Stimulated activated CD4-positive, alpha-beta T cell treated with anti-CD3 and anti-CD28 coated beads, TNF-alpha, amount 100 ng/mL, for 48 hours (primary cell): ENCODE results near the gene ULK1.
"Not testable (repeated sequence)": the region's sequence is repeated elsewhere in the genome, so short reads cannot be mapped to it uniquely, and the experiment has no call there.

ENCODE experiments used
- DNase-seq, 3 donors: peaks; one replicate each; pipeline ENCODE4 v3.0.0-alpha.2; 2020; ENCODE audit warnings: low read depth in 3 of 3

Gene ULK1

DNA sequence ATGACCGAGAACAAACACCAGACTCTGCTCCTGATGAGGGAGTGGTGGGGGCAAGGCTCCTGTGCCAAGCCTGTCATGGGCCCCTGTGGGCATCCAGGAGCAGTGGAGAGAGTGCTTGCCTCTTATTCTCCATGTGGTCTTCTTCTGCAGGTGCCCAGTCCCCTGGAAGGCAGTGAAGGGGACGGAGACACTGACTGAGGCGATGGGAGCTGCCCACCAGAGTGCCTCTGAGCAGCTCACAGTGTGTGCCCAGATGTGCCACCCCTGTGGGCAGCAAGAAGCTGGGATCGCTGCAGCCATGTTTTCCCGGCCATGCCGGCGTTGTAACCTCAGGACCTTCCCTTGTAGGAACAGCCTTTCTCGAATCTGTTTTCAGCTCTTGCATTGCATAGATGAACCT, 49.0 kb downstream of the ULK1 start:
- DNase-seq, result no peak

DNA sequence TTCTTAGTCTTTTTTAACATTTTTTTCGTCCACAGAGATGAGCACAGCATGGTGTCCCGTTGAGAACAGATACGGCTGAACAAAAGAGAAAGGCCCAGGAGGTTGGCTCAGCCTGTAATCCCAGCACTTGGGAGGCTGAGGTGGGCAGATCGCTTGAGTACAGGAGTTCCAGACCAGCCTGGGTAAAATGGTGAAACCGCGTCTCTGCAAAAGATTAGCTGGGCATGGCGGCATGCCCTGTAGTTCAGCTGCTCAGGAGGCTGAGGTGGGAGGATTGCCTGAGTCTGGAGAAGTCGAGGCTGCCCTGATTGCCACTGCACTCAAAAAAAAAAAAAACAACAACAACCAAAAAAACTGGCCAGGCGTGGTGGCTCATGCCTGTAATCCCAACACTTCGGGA, 49.5 kb downstream of the ULK1 start:
- DNase-seq, result no peak

DNA sequence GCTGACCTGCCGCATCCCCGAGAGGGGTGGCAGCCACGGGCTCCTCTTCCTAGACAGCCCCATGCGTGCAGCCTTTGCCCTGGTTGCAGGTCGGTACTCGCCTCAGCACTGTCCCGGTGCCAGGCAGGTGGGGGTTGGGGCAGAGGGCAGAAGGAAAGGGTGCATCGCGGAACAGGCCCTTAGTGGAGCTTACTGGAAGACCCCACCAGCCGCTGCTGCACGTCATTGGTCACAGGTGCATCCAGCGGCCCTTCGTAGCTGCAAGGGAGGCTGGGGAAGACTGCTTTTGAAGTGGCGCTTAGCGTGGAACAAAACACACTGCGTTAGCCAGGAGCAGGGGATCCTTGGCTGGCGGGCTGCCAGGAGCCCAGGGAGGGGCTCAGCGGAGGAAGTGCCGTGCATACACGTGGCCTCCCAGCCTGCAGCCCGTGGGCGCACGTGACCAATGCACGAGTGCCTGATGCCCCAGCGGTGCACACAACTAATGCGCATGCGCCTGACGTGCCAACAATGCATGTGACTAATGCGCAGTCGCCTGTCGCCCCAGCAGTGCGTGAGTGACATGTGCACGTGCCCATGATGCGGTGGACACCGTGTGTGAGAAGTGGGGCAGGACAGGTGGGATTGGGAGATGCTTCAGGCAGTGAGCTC, 50.3 kb downstream of the ULK1 start:
- DNase-seq, result no peak

DNA sequence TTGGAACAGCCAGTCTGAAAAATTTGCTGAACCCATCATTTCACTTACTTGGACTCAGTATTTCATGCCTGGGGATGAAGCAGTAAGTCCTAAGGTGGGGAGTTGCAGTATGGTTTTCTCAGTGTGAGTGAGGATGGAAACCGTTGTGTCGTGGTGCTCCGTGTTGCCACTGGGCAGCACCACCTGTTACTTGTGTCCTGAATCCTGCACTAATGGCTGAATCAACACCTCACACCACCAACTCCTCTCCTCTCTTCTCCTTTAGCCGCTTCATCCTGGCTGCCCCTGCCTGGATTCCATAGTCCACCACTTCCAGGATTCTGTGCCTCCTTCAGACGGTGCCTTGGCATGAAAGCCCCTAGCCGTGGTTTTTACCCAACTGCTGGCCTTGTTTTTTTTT, 52.3 kb downstream of the ULK1 start:
- no peak for DNase-seq

DNA sequence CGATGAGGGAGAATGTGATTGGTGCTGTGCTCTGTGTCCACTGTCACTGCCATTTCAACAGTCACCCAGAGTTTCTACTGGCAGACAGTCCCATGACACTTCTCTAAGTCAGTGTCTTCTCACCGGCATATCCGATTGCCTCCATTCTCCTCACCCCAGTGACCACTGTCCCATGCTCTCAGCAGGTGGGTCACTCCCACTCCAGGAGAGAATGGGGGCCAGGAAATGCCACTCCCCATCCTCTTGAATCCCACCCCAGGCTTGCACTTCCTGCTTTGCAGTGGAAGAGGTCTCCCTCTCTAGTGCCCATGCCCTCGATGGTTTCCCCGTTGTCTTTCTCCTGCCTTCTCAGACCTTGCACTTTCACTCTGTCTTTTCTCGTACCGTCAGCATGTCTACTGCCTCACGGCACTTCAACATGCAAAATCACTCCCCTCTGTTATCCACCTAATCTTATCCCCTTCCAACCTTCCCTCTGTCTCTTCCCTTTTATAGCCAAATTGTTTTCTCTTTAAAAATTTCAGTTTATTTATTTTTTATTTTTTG, 53.1 kb downstream of the ULK1 start:
- no peak for DNase-seq

DNA sequence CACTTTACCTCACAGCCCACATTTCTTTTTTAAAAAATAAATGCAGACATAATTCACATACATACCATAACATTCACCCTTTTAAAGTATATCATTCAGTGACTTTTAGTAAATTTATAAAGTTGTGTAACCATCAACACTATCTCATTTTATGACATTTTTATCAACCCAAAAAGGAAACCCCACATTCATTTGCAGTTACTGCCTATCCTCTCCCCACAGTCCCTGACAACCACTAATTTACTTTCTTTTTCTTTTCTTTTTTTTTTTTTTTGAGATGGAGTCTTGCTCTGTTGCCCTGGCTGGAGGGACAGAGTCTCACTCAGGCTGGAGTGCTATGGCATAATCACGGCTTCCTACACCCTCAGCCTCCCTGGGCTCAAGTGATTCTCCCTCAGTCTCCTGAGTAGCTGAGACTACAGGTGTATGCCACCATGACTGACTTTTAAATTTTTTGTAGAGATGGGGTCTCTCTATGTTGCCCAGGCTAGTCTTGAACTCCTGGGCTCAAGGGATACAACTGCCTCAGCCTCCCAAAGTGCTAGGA, 53.8 kb downstream of the ULK1 start:
- no peak for DNase-seq

DNA sequence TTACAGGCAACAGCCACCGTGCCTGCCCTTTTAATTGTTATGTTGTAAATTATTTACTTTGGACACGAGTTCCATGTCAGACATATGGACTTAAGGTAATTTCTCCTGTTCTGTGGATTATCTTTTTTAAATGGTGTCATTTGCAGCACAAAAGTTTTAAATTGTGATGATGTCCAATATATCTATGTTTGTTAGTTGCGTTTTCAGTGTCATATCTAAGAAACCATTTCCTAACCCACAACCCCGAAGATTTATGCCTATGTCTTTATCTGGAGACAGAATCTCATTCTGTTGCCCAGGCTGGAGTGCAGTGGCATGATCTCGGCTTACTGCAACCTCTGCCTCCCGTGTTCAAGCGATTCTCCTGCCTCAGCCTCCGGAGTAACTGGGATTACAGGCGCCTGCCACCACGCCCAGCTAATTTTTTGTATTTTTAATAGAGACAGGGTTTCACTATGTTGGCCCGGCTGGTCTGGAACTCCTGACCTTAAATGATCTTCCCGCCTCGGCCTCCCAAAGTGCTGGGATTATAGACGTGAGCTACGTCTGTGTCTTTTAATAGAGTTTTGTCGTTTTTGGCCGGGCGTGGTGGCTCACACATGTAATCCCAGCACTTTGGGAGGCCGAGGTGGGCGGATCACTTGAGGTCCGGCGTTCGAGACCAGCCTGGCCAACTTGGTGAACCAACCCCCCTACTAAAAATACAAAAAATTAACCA, 54.5 kb downstream of the ULK1 start:
- DNase-seq, result not testable (repeated sequence)

DNA sequence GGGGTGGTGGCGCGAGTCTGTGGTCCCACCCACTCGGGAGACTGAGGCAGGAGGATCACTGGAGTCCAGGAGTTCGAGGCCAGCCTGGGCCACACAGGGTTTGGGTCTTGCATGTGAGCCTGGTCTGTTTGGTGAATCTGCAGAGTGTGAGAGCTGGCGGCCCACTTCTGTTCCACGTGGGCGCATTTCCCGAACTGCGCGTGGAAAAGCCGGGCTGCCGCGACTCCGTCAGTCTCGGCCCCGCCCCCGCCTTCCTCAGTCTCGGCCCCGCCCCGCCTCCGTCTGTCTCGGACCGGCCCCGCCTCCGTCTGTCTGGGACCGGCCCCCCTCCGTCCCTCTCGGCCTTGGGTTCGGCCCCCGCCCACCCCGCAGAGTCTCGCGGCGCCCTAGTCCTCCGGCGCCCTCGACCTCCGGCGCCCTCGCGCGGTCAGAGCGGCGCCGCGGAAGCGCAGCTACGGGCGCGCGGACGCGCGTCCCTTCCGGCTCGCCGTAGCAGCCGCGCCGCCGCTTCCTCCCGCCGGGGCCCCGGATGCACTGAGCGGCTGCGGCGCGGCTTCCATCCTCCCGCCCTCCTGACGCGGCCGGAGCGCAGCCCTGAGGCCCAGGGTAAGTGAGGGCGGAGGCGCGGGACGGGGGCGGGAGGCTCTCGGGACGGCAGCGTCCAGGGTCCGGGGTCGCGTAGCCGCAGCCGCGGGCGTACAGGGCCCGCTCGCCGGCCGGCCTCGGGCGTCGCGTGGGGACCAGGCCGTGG, 55.2 kb downstream of the ULK1 start, which contains the start of gene EP400:
EP400 (plus strand) TSS at position 512 of the 751 bp plus-strand sequence. CDS start 10,678 bp downstream, outside the sequence.
- peak; percentile 89 to 97 (median 90) for DNase-seq

DNA sequence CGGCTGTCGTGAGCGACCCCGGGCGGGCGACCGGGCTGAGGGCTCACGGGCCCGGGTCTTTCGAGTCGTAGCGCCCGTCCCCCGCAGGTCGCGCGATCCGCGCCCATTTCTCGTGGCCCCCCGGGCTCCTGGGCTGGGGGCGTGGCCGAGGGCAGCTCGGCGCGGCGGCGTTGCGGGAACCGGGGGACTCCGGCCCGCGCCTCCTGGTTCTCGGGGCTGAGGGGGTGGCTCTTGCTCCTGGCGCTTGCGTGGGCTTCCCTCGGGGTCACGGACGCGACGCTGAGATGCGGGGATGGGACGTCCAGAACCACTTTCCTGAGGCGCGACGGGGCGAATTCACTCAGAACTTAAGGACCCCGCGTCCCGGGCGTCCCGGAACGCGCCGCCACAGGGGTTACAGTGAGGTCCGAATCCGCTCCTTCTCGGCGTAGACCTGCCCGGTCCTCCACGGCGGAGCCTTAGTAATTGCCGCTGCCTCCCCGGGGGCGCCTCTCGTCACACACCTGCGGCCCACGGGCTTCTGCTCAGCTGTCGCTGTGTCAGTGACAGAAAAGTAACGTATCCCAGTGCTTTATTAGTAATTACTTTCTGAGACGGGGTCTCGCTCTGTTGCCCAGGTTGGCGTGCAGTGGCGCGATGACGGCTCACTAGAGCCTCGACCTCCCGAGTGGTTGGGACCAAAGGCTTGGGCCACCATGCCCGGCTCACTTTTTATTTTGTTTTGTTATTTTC, 55.9 kb downstream of the ULK1 start:
- peak in 2 of 3 donors; percentile 10 to 21 for DNase-seq

DNA sequence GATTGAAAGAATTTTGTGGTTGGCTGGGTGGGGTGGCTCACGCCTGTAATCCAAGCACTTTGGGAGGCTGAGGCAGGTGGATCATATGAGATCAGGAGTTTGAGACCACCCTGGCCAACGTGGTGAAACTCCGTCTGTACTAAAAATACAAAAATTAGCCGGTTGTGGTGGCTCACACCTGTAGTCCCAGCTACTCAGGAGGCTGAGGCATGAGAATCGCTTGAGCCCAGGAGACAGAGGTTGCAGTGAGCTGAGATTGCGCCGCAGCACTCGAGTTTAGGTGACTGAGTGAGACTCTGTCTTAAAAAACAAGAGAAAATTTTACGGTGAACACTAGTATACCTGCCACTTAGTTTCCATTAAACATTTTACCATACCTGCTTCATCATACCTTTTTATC, 59.4 kb downstream of the ULK1 start:
- not testable (repeated sequence) for DNase-seq

DNA sequence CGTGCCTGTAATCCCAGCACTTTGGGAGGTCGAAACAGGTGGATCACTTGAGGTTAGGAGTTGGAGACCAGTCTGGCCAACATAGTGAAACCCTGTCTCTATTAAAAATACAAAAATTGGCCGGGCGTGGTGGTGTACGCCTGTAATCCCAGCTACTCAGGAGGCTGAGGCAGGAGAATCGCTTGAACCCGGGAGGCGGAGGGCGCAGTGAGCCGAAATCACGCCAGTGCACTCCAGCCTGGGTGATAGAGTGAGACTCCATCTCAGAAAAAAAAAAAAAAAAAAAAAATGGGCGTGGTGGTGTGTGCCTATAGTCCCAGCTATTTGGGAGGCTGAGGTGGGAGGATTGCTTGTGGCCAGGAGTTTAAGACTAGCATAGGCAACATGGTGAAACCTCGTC, 60.0 kb downstream of the ULK1 start:
- not testable (repeated sequence) for DNase-seq

DNA sequence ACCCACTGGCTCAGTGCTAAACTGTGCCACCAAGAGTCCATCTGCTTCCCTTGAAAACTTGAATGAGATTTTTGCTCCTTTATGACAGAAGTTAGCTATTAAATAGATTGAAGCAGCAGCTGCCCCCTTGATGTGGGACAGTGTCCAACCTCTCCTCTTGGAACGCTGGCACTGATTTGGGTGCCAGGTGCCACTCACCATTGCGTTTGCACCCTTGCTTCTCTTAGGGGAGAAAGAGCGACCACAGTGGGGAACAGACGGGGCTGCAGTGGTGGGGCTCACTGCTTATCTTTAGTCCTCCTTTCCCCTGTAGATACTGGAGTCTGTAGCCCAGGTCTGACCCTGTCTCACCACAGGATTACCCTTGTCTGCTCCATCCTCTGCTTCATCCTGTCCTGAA, 64.7 kb downstream of the ULK1 start:
- DNase-seq, result no peak

DNA sequence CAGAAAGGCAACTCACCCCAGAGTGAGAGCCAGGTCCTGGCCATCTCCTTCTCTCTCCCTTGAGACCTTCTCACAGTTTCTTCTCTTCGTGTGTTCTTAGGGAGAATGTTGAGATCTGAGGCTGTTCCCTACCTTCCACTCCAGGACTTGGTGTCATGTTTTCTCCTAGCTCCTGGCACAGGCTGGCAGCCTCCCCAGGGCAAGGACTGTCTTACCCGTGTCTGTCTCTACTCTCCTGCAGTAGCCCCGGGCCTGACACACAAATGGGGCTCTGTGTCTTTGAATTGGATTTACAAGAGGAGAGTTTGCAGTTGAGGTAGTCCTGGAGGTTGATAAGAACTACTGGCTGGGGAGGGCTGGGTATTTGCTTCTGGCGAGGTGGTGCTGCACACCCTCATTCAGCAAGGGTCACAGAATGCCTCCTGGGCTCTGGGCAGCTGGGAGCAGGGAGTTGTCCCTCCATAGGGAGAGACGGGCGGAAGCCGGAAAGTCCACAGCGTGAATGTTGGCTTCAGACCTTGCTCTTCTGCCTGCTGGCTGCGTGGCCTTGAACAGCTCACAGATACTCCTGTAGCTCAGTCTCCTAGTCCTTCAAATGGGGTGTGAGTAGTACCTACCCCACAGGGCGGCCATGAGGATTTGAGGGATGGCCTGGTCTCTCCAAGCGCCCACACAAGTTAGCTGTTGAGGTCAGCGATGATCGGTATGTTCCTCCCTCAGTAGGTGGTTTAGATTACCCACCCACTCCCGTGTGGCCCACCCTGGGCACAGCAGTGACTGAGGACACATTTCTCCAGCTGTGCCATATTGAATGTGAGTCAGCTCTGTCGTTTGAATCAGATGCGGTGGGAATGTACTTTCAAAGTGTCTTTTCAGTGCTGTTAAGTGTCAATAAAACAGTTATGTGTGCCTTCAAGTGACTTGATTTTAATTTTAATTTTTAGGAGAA, 65.5 kb downstream of the ULK1 start:
- no peak for DNase-seq

DNA sequence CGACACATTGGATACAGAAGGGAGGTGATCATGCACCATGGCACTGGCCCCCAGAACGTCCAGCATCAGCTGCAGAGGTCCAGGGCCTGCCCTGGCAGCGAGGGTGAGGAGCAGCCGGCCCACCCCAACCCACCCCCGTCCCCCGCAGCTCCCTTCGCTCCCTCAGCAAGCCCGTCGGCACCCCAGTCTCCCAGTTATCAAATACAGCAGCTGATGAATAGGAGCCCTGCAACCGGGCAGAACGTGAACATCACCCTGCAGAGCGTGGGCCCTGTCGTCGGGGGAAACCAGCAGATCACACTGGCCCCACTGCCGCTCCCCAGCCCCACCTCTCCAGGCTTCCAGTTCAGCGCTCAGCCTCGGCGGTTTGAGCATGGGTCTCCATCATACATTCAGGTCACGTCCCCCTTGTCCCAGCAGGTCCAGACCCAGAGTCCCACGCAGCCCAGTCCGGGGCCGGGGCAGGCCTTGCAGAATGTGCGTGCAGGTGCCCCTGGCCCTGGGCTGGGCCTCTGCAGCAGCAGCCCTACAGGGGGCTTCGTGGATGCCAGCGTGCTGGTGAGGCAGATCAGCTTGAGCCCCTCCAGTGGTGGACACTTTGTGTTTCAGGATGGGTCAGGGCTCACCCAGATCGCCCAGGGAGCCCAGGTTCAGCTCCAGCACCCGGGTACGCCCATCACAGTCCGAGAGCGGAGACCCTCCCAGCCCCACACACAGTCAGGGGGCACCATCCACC, 66.3 kb downstream of the ULK1 start:
- not testable (repeated sequence) for DNase-seq

DNA sequence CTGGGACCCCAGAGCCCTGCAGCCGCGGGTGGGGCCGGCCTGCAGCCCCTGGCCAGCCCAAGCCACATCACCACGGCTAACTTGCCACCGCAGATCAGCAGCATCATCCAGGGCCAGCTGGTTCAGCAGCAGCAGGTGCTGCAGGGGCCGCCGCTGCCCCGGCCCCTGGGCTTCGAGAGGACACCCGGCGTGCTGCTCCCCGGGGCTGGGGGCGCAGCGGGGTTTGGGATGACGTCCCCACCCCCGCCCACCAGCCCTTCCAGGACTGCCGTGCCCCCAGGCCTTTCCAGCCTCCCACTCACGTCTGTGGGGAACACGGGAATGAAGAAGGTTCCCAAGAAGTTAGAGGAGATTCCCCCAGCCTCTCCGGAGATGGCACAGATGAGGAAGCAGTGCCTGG, 66.9 kb downstream of the ULK1 start:
- DNase-seq, result not testable (repeated sequence)

DNA sequence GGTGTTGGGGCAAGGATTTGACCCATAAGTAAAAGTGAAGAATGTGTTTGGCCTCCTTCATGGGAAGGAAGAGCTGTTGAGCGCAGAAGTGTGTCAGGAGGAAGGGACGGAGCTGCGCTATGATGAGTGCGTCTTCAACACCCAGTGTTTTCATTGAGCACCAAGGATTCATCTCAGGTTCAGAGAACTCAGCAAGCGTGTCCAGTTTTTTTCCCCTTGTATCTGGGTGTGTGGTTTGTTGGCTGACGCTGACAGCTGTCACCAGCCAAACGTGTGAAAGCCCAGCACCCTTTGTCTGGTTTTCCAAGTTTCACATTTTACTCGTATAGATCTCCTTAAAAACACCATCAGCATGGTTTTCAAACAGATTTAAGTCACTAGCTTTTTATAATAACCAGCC, 67.6 kb downstream of the ULK1 start:
- DNase-seq, result no peak

DNA sequence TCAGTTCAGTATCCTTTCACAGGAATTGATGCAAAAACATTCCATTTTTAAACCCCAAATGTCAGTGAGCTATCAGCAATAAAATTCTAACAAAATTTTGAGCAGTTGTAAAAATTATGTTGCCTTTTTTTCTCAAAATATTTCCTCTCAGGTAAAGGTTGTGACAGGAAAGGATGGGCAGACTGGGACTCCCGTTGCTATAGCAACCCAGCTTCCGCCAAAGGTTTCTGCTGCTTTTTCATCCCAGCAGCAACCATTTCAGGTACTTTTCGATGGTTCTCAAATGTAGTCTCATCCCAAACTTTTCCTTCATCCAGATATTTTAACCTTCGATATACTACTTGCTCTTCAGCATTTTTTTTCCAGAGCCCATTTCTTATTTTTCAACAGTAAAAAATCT, 69.0 kb downstream of the ULK1 start:
- DNase-seq, result no peak

DNA sequence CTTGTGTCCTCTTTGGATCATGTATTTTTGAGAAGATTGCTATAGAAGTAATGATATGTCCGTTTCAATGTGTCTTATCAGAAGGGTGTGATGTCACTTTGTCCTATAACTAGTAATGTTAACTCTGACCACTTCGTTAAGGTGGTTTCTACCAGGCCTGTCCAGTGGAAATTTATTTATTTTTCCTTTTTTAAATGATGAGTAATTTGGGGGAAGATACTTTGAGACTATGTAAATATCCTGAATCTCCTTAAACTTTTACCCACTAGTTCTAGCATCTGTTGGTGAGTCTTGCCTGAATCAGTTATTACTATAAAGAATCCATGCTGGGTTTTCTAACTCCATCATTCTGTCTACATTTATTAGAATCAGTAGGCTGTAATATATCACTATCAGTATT, 70.7 kb downstream of the ULK1 start:
- DNase-seq, result no peak

DNA sequence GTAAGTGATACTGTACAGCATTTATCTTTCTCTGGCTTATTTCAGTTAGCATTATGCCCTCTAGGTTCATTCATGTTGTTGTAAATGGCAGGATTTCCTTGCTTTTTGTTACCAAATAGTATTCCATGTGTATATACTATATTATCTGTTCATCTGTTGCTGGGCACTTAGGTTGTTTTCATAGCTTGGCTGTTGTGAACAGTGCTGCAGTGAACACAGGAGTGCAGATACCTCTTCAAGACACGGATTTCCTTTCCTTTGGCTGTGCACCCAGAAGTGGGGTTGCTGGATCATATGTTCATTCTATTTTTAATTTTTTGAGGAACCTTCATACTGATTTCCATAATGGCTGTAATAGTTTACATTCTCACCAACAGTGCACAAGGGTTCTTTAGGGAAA, 76.8 kb downstream of the ULK1 start:
- no peak for DNase-seq
